SH-SY5Y (cell line): Measurements from ENCODE around the gene DPYD.

ENCODE experiments used
- GATA2 ChIP-seq: IDR thresholded peaks from 2 replicates; pipeline ENCODE4 v1.6.1; 2011; ENCODE audit warnings: mild to moderate bottlenecking, low read depth, low read length
- GATA3 ChIP-seq: IDR thresholded peaks from 2 replicates; pipeline ENCODE4 v1.6.1; 2011; ENCODE audit warnings: low read depth, mild to moderate bottlenecking, low read length, moderate library complexity

GRCh38 chr1:97384294-97384968, 536.4 kb downstream of the DPYD start:
- TF ChIP-seq GATA2 (no peak), GATA3 (no peak)
